ENCODE measurements around the gene MIDN.

The MIDN gene

DNA sequence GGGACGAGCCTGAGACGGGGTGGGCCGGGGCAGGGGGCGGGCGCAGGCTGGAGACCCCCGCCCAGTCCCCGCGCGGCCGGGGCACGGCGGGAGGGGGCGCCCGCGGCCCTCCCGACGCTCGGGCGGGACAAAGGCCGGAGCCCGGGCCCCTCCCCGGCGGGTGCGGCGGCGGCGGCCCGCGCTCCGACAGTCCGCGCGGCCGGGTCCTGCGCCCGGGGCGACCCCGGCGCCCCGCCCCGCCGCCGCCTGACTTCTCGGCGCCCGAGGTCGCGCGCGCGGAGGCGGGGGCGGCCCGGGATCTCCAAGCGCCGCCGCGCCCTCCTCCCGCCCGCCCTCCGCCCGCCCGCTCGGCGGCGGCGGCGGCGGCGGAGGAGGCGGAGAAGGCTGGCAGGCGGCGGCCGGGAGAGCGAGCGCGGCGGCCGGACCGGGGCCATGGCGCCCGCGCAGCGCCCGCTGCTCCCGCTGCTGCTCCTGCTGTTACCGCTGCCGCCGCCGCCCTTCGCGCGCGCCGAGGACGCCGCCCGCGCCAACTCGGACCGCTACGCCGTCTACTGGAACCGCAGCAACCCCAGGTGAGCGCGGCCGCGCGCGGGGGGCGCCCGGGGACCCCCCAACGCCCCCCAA is 37.5 kb downstream of the MIDN start, which contains the start of gene EFNA2:
EFNA2 (plus strand) TSS at position 137 of the 624 bp plus-strand sequence; CDS start at position 433, 296 bp downstream.
- TF ChIP-seq, protein P1, sequence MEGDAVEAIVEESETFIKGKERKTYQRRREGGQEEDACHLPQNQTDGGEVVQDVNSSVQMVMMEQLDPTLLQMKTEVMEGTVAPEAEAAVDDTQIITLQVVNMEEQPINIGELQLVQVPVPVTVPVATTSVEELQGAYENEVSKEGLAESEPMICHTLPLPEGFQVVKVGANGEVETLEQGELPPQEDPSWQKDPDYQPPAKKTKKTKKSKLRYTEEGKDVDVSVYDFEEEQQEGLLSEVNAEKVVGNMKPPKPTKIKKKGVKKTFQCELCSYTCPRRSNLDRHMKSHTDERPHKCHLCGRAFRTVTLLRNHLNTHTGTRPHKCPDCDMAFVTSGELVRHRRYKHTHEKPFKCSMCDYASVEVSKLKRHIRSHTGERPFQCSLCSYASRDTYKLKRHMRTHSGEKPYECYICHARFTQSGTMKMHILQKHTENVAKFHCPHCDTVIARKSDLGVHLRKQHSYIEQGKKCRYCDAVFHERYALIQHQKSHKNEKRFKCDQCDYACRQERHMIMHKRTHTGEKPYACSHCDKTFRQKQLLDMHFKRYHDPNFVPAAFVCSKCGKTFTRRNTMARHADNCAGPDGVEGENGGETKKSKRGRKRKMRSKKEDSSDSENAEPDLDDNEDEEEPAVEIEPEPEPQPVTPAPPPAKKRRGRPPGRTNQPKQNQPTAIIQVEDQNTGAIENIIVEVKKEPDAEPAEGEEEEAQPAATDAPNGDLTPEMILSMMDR (conservative IDR thresholded peaks at IDR 0.05; ENCODE audit: low read length): no peak
- H3K4me3 ChIP-seq (ENCODE audit: low read length): no peak within 1 kb of the TSS
- DNase-seq (ENCODE audit: low read depth): no peak

DNA sequence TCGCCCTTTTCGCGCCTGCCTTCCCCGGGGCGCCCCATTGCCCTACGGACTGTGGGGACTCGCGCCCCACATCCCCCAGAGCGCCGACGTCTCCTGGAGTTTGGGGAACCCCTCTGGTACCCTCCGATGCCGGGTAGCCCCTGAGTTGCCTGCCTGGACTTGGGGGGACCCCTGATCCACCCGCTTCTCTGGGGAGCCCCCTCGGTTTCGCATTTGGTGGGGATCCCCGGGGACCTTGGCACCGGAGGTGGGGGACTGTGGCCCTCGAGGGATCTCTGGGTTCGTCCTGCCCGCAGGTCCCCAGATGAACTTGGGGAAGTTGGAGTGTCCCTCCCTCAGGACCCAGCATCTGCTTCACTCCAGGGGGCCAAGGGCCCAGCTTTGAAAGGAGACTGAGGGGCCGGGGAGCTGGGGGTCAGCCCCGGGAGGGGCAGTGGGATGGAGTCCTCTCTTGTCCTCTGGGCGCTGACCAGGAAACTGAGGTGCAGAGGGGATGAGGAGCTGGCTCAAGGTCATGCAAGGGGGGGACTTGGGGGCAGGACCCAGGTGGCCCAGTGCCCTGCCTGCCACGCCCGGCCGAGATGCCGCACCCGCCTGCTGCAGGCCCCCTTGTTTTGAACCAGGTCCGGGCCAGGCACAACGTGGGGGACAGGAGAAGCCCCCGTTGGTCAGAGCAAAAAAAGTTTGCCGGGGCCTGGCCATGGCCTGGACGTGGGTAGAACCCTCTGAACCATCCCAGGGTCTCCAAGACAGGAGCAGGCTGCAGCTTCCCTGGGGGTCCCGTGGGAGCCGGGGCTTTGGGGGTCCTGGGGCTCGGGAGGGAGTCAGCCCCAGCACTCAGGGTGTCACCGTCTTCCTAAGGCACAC is 38.3 kb downstream of the MIDN start:
- no peak for DNase-seq (ENCODE audit: low read depth)
- no peak overlapping the region for H3K4me3 ChIP-seq (ENCODE audit: low read length)
- TF ChIP-seq, protein P1 (conservative IDR thresholded peaks at IDR 0.05; ENCODE audit: low read length): no peak

DNA sequence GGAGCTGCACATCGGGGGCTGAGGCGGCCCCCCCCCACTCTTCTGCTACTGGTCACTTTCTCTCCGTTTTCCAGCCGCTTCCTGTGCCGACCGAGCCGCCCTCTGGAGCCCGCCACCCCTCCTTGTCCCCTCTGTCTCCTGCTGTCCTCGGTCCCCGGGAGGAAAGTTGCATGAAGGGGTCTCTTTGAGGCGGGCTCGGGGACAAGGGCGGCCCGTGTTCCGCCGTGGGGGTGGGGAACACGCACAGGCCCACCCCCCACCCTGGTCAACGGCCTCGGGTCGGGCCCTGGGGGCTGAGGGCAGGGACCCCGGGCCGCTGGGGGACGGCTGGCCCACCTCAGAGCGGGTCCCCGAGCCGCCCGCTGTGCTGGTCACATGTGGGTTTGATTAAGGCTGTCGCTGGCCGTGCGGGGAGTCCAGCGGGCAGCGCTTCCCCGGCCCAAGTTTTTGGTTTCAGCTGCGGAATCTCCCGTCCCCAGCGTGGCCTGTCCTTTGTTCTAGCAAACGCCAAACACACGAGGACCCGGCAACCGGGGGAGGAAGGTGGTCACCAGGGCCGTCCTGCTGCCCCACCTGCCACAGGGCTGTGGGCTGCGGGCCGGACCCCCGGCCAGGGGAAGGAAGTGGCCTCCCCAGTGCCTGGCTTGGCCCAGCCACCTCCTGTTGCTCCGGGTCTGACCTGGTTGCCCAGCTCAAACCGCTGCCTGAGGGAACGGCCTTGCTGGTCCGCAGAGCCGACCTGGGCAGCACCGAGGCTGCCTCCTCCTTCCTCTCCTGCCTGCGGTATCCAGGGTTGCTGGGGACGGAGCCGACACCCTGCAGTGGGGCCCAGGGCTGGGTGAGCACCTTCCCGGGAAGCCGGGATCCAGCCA is 39.2 kb downstream of the MIDN start:
- DNase-seq (ENCODE audit: low read depth): no peak
- TF ChIP-seq, protein P1 (conservative IDR thresholded peaks at IDR 0.05; ENCODE audit: low read length): no peak
- H3K4me3 ChIP-seq (ENCODE audit: low read length): no peak overlapping the region

DNA sequence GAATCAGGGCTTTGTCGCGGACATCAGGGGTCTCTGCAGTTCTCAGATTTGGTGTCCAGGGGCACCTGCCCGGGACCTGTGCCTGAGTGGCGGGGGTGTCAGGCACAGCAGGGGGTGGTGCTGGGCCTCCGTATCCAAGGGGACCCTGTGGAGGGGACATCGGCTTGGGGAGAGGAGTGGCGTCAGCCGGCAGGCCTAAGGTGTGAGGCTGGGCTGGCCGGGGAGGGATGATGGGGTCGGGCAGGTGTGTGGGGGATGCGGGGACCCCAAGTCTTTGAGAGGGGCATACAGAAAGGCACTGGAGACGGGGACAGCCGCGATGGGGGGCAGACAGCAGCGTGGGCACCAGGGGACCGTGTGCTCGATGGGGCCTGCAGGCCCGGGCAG is 39.8 kb downstream of the MIDN start:
- no peak overlapping the region for H3K4me3 ChIP-seq (ENCODE audit: low read length)
- TF ChIP-seq, protein P1 (conservative IDR thresholded peaks at IDR 0.05; ENCODE audit: low read length): no peak
- no peak for DNase-seq (ENCODE audit: low read depth)

DNA sequence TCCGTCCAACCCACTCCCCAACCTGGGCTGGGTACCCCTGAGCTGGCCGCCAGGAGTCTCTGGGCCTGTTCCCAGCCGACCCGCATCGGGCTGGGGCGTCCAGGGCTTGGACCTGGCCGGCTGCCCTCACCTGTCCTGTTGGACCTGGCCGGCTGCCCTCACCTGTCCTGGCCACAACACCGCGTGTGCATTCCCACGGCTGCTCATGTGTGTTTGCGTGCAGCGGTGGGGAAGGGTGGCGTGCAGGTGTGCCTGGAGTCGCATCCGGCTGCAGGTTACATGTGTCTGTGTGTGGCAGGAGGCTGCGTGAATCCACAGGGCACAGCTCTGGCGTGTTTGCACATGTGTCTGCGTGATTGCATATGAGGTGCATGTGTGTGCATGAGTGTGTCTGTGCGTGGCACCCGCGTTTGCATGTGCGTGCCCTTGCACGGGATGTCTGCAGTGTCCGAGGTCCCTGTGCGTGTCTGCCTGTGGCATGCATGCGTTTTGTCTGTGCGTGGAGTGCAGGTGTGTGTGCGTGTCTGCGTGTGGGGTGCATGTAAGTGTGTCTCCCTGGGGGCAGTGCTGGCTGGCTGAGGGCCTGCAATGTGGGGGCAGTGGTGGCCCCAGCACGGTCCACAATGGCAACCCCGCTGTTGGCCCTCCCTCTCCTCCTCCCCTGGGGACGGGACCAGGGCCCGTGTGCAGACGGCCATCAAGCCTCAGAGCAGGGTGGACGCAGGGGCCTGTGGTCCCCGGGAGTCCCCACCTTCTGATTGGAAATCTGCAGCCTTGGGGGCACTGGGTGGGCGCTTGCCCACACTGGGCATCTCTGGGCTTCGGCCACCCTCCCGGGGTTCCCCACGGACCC is 40.7 kb downstream of the MIDN start:
- H3K4me3 ChIP-seq (ENCODE audit: low read length): no peak overlapping the region
- TF ChIP-seq, protein P1 (conservative IDR thresholded peaks at IDR 0.05; ENCODE audit: low read length): no peak
- DNase-seq (ENCODE audit: low read depth): no peak

DNA sequence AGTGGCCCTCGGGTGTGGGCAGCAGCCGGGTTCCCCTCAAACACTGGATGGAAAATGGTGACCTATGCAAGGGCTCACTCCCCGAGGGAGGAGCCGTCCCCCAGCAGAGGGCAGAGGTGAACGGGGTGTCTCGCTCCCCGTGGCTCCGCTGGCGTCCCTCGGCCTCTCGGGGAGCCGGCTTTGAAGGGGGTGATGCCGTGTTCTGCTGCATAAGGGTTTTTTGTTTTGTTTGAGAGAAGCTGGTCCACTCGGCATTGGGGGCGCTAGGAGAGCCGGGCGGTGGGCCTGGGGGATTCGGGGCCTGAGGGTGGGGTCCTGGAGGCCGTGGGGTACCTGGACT is 41.3 kb downstream of the MIDN start:
- TF ChIP-seq, protein P1 (conservative IDR thresholded peaks at IDR 0.05; ENCODE audit: low read length): no peak
- DNase-seq (ENCODE audit: low read depth): no peak
- no peak overlapping the region for H3K4me3 ChIP-seq (ENCODE audit: low read length)

Data from AG10803 (cell line).